Hematopoietic multipotent progenitor cell treated with erythropoietin and hydrocortisone succinate and interleukin-3 and kit ligand, for 17 days (in vitro differentiated cells): Measurements from ENCODE around the gene VCP.
"Not testable (repeated sequence)": the region's sequence is repeated elsewhere in the genome, so short reads cannot be mapped to it uniquely, and the experiment has no call there.

Experiments used
- DNase-seq: peaks from one replicate; pipeline ENCODE4 v3.0.0-alpha.2; 2015; ENCODE audit warnings: low spot score

VCP gene

GRCh38 chr9:35060548-35061207, 11.7 kb downstream of the VCP start:
- no peak for DNase-seq

GRCh38 chr9:35059438-35059837, 13.0 kb downstream of the VCP start:
- no peak for DNase-seq

- DNase-seq: no peak
Observed at GRCh38 chr9:35057271-35057620, 15.2 kb downstream of the VCP start.

- DNase-seq: no peak
Observed at GRCh38 chr9:35056571-35057270, 15.7 kb downstream of the VCP start.

- DNase-seq: no peak
Observed at GRCh38 chr9:35054871-35055644, 17.4 kb downstream of the VCP start.

- DNase-seq: no peak
Observed at GRCh38 chr9:35054185-35054835, 18.1 kb downstream of the VCP start.

- peak; percentile 45 for DNase-seq
Observed at GRCh38 chr9:35051069-35051967, 21.1 kb downstream of the VCP start.

- no peak for DNase-seq
Observed at GRCh38 chr9:35048511-35048910, 23.9 kb downstream of the VCP start.

GRCh38 chr9:35044071-35044470, 28.4 kb downstream of the VCP start:
- DNase-seq: no peak

- no peak for DNase-seq
Observed at GRCh38 chr9:35042891-35043545, 29.4 kb downstream of the VCP start.

- DNase-seq: no peak
Observed at GRCh38 chr9:35042081-35042604, 30.3 kb downstream of the VCP start.

GRCh38 chr9:35035851-35036701, 36.3 kb downstream of the VCP start:
- no peak for DNase-seq

GRCh38 chr9:35033101-35033500, 39.3 kb downstream of the VCP start:
- DNase-seq: no peak

- DNase-seq: no peak
Observed at GRCh38 chr9:35029852-35030251, 42.6 kb downstream of the VCP start.

GRCh38 chr9:35029241-35029640, 43.2 kb downstream of the VCP start:
- DNase-seq: no peak

- DNase-seq: no peak
Observed at GRCh38 chr9:35028341-35028740, 44.1 kb downstream of the VCP start.

GRCh38 chr9:35027860-35028259, 44.6 kb downstream of the VCP start:
- DNase-seq: no peak

GRCh38 chr9:35027374-35027773, 45.1 kb downstream of the VCP start:
- DNase-seq: no peak

- no peak for DNase-seq
Observed at GRCh38 chr9:35026671-35027070, 45.8 kb downstream of the VCP start.

GRCh38 chr9:35023443-35023842, 49.0 kb downstream of the VCP start:
- not testable (repeated sequence) for DNase-seq
